ENCODE results near the gene GTF2H3.
"Not testable (repeated sequence)": the region's sequence is repeated elsewhere in the genome, so short reads cannot be mapped to it uniquely, and the experiment has no call there.

Gene GTF2H3

DNA sequence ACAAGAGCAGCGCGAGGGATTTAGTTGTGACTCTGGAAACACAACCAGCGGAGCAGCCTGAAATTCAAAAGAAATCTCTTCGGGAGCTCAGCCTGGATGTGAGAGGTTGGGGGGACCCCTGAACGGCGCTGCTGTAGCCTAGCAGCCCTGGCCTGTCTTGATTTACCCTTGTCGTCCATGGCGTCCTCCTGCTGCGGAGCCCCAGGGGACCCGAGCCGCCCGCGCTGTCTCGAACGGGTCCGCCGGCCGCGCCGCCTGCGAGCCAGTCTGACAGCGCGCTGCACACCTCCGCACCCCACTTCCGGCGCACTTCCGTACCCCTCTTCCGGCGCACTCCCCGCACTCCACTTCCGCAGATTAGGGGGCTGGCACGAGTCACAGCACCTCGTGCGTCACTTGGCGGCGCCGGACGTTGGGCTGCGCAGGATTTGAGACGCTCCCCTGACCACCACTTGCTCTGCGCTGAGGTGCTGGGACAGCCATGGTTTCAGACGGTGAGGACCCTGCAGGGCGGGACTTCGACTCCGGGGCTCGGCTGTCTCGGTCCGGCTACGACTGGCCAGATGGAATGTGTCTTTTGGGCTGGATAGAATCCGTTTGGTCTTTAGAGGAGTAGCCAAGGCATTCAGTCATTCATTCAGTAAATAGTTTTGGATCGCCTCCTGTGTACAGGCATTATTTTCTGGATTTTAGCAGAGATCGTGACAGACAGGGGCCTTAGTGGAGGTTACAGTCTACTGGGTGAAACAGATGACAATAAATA lies at the start of gene GTF2H3, which contains the start of gene EIF2B1:
Gene GTF2H3, plus strand, starts transcription at position 451 of the 763 bp plus-strand sequence. Its CDS starts 31 bp downstream, at position 482.
Gene EIF2B1, minus strand, starts transcription at position 308 of the 763 bp plus-strand sequence. Its CDS starts 129 bp downstream, at position 179.
- DNase-seq (ENCODE audit: low read depth in 2 of 2, low spot score in 1 of 2): peak; percentile 91 to 92

DNA sequence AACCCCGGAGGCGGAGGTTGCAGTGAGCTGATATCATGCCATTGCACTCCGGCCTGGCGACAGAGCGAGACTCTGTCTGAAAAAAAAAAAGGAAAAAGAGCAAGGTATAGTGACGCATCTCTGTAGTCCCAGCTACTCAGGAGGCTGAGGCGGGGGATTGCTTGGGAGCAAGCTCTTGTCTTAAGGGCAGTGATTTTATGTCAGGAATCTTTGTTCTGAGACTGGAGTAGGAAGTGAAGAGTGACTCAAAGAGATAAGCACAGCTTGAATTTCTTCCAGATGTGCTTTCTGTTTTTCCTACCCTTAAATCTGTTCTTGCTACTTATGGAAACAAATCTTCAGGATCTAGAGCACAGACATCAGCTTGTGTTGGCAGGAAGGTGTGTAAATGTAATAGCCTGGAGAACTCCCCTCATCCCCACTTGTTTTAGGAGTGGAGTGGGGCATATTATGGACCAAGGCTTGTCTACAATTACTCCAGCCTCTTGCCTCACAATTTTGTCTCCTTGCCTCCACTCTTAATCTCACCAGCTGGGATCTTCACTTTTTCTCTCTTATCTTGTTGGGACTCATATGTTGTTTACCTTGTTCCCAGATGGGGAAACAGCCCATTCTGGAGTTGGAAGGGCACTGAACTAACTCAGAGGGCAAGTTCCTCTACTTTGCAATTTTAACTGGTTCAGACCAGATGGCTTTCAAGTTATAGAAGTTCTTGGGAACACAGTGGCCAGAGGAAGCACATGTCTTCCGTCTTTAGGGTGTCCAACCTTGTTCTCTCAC lies 41.7 kb upstream of the GTF2H3 start:
- DNase-seq (ENCODE audit: low read depth in 2 of 2, low spot score in 1 of 2): no peak

DNA sequence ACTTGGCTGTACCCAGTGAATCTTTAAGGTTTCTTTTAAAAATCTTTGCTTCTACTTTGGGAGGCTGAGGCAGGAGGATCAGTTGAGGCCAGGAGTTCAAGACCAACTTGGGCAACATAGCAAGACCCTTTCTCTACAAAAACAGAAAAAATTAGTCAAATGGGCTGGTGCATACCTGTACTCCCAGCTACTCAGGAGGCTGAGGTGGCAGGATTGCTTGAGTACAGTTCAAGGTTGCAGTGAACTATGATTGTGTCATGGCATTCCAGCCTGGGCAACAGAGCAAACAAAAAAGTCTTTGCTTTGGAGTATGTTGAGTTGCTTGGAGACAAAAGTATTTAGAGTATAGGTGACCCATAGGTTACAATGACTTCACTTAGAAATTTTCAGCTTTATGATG lies 37.9 kb upstream of the GTF2H3 start:
- DNase-seq (ENCODE audit: low read depth in 2 of 2, low spot score in 1 of 2): no peak

GRCh38 chr12:123597100-123597499 lies 36.5 kb upstream of the GTF2H3 start:
- DNase-seq (ENCODE audit: low read depth in 2 of 2, low spot score in 1 of 2): no peak

GRCh38 chr12:123598522-123598921 lies 35.1 kb upstream of the GTF2H3 start:
- DNase-seq (ENCODE audit: low read depth in 2 of 2, low spot score in 1 of 2): no peak

GRCh38 chr12:123599310-123599709 lies 34.3 kb upstream of the GTF2H3 start:
- no peak for DNase-seq (ENCODE audit: low read depth in 2 of 2, low spot score in 1 of 2)

GRCh38 chr12:123599721-123600120 lies 33.9 kb upstream of the GTF2H3 start:
- DNase-seq (ENCODE audit: low read depth in 2 of 2, low spot score in 1 of 2): no peak

GRCh38 chr12:123601602-123602489 lies 31.8 kb upstream of the GTF2H3 start, which contains the start of gene DDX55:
DDX55 (plus strand) TSS chr12:123602099; CDS start chr12:123602149, 50 bp downstream.
- peak; percentile 66 to 72 for DNase-seq (ENCODE audit: low read depth in 2 of 2, low spot score in 1 of 2)

- DNase-seq (ENCODE audit: low read depth in 2 of 2, low spot score in 1 of 2): no peak
These were observed 30.9 kb upstream of the GTF2H3 start for GRCh38 chr12:123602651-123603195.

GRCh38 chr12:123603495-123603894 lies 30.1 kb upstream of the GTF2H3 start:
- not testable (repeated sequence) for DNase-seq (ENCODE audit: low read depth in 2 of 2, low spot score in 1 of 2)

- DNase-seq (ENCODE audit: low read depth in 2 of 2, low spot score in 1 of 2): no peak
These were observed 25.9 kb upstream of the GTF2H3 start for GRCh38 chr12:123607756-123608155.

DNA sequence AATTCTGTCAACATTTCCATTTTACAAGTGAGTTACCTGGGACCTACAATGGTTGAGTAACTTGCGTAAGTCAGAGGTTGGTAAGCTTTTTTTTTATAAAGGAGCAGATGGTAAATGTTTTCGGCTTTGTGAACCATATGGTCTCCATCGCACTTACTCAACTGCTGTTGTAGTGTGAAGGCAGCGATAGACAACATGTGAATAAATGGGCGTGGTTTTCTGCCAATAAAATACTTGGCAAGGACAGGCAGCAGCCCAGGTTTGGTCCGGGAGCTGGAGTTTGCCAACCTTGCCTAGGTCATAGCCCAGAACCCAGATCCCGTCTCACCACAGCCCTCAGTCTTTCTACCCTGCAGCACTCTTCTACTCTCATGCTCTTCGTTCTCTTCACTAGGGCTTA lies 25.4 kb upstream of the GTF2H3 start:
- DNase-seq (ENCODE audit: low read depth in 2 of 2, low spot score in 1 of 2): no peak

DNA sequence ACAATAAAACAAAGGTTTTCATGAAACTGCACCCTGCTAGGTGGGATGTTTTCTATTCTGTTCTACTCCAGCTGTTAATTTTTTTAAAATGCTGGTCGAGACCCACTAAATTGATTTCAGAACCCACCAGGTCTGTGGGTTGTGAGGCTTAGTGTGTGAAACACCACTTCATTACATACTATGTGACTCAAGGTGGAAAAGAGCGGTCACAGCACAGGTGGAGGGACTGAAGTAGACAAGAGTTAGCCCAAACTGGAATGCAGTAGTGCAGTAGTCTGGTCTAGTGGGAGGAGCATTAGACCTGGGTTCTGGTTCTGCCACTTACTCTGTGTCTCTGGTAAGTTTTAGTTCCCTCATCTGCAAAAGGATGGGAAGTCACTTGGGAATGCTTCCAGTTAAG lies 19.5 kb upstream of the GTF2H3 start:
- no peak for DNase-seq (ENCODE audit: low read depth in 2 of 2, low spot score in 1 of 2)

DNA sequence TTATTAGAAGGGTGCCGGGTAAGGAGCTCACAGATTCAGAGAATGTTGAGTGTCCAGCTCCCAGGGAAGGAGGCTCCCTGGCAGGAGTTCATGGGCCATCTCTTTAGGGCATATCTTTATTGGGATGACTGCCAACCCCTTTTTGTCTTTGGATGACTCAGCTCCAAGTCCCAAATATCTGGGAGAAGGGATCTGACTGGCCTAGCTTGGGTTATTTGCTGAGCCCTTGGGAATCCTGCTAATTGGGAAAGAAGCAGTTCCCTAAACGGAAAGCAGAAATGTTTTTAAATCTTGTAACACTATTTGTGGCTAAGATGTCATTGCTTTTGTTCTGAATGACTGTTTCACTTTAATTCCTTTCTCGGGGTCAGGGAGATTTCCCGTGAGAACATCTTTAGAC lies 19.1 kb upstream of the GTF2H3 start:
- no peak for DNase-seq (ENCODE audit: low read depth in 2 of 2, low spot score in 1 of 2)

DNA sequence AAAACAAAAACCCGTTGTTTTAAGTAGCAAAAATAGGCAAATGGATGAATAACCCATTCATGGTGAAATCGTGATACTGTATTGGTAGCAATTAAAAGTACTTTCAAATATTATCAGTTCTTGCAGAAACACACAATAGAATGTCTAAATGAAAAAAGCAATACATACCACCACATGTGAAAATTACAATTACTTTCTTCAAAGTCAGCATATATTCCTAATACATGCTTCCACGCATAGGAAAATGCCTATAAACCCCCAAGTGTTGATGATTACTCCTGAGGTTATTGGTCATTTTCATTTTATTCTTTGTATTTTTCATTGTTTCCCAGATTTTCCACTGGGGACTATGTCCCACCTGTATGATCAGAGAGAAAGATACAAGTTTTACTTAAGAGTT lies 16.5 kb upstream of the GTF2H3 start:
- DNase-seq (ENCODE audit: low read depth in 2 of 2, low spot score in 1 of 2): no peak

- DNase-seq (ENCODE audit: low read depth in 2 of 2, low spot score in 1 of 2): no peak
These were observed 16.0 kb upstream of the GTF2H3 start for GRCh38 chr12:123617580-123617979.

- no peak for DNase-seq (ENCODE audit: low read depth in 2 of 2, low spot score in 1 of 2)
These were observed 12.5 kb upstream of the GTF2H3 start for GRCh38 chr12:123621101-123621500.

DNA sequence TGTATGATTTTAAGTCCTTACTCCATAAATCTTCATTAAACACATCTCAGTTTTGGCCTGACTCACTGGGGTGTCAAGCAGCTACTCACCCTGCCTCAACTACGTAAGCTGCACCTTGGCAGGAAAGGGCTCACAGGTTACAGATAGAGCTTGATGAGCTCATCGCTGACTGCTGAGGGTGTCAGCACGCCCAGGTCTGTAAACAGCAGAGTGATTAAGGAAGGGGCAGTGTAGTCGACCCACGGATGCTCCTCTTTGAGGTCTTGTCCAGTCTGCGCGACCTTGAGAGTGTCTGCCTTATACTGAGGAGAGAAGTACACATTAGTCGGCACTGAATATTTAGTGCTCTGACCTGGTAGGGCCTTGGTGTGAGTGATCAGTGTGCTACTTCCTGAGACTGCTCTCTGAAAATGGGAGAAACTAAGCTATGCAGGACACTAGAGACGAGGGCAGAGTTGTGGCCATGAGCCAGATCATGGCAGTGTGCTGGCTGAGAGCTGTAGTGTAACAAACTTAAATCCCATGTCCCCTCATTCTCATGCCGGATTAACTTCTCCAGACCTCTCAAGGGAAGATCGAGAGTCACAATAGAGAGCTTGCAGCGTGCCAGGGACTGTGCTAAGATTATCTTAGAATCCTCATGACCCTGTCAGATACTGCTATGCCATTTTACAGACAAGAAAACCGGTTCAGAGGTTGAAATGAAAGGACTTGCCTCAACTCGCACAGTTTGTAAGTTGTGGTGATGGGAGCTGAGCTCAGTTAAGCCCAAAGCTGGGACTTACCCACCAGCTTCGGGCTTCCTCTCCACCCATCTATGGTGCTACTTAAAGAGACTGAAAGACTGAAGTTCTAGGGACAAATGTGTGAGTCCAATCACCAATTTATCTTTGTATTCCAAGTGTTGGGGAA lies 11.8 kb upstream of the GTF2H3 start:
- DNase-seq (ENCODE audit: low read depth in 2 of 2, low spot score in 1 of 2): no peak

DNA sequence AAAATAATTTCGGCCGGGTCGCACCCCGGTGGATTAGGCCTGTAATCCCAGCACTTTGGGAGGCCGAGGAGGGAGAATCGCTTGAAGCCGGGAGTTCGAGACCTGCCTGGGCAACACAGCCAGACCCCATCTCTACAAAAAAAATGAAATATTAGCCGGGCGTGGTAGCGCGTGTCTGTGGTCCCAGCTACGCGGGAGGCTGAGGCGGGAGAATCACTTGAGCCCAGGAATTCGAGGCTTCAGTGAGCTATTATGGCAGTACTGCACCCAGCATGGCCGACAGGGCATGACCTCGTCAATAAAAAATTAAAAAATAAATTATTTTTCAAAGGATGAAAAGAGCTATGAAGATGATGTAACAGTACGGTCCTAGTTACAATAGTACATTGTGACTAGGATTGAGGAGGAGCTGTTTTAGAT lies 523 bp downstream of the GTF2H3 start:
- no peak for DNase-seq (ENCODE audit: low read depth in 2 of 2, low spot score in 1 of 2)

GRCh38 chr12:123643911-123644310 lies 10.3 kb downstream of the GTF2H3 start:
- no peak for DNase-seq (ENCODE audit: low read depth in 2 of 2, low spot score in 1 of 2)

All from stimulated activated CD8-positive, alpha-beta memory T cell treated with anti-CD3 and anti-CD28 coated beads, Interleukin-4, amount 100 ng/mL, for 1 hour (primary cell).